Type B pancreatic cell (in vitro differentiated cells): ENCODE results near the gene CACNA1B. TPM values are rescaled to one million over a fixed set of nuclear protein-coding genes. Genes with fewer than 3 reads are reported as not detected.

Experiments used
- DNase-seq: peaks from one replicate; pipeline ENCODE4 v3.0.0; 2021; ENCODE audit warnings: mixed read lengths; ENCODE audit not compliant: unreplicated experiment; ENCODE audit errors: extremely low spot score
- H3K27ac Mint-ChIP-seq: 2 replicates; pipeline ENCODE4 v1.8.0; 2021; ENCODE audit warnings: mild to moderate bottlenecking, mixed read lengths
- H3K27me3 Mint-ChIP-seq: 2 replicates; pipeline ENCODE4 v1.8.0; 2021; ENCODE audit warnings: mixed read lengths
- H3K36me3 Mint-ChIP-seq: 2 replicates; pipeline ENCODE4 v1.8.0; 2021; ENCODE audit warnings: mixed read lengths
- H3K4me1 Mint-ChIP-seq: one replicate; pipeline ENCODE4 v1.8.0; 2021; ENCODE audit warnings: mixed read lengths; ENCODE audit not compliant: unreplicated experiment
- H3K4me3 Mint-ChIP-seq: 2 replicates; pipeline ENCODE4 v1.8.0; 2021; ENCODE audit warnings: mild to moderate bottlenecking, mixed read lengths
- H3K9me3 Mint-ChIP-seq: 2 replicates; pipeline ENCODE4 v1.8.0; 2021; ENCODE audit warnings: mixed read lengths
- total RNA-seq: library from RNA; stranded (reverse); gene quantifications from 2 replicates; pipeline ENCODE4 v1.2.1, GENCODE V29; 2021; ENCODE audit warnings: low replicate concordance
- TF ChIP-seq, protein P1 (sequence below): fragments of 200-600 bp; sonication (generic); conservative IDR thresholded peaks from 2 replicates; pipeline ENCODE4 v1.5.0; 2021; ENCODE audit warnings: antibody characterized with exemption, mild to moderate bottlenecking

Gene CACNA1B
- total RNA-seq, 1 donor from 2014 or later = 2.4 TPM

DNA sequence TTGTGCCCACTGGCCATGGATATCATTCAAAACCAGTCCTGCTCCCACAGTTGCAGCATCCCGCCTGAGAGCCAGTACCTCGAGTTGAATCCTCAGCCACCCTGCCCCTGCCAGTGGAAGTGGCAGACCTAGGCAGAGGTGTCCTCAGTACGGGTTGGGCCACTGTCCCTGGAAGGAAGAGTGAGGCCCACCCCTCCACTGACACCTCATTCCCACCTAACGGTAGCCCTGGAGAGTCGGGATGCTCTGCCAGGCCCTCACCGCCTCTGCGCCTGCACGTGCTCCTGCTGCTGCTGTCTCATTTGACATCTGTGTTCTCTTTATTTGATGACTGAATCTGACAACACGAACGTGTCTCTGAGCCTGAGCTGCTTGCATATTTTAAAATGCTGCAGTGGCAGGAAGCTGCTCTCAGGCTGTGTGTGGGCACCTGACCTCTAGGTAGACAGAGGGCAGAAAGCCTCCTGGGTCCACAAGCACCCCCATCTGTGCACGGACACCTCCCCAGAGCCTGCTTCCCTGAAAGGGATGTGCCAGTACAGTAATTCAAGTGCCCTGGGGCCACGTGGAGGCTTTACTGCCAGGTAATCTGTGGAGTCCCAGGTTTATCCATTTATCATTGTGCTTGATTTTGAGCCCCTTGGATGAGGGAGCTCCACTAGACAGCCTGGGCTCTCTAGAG is 194.7 kb downstream of the CACNA1B start:
- Mint-ChIP-seq H3K4me3 (no peak overlapping the region), H3K27me3 (no peaks in the 10 kb centered on the region), H3K36me3 (no peaks in the 10 kb centered on the region), H3K4me1 (no peaks in the 10 kb centered on the region), H3K27ac (no peak overlapping the region), H3K9me3 (no peaks in the 10 kb centered on the region)
- DNase-seq = peak; percentile 48
- TF ChIP-seq, protein P1, sequence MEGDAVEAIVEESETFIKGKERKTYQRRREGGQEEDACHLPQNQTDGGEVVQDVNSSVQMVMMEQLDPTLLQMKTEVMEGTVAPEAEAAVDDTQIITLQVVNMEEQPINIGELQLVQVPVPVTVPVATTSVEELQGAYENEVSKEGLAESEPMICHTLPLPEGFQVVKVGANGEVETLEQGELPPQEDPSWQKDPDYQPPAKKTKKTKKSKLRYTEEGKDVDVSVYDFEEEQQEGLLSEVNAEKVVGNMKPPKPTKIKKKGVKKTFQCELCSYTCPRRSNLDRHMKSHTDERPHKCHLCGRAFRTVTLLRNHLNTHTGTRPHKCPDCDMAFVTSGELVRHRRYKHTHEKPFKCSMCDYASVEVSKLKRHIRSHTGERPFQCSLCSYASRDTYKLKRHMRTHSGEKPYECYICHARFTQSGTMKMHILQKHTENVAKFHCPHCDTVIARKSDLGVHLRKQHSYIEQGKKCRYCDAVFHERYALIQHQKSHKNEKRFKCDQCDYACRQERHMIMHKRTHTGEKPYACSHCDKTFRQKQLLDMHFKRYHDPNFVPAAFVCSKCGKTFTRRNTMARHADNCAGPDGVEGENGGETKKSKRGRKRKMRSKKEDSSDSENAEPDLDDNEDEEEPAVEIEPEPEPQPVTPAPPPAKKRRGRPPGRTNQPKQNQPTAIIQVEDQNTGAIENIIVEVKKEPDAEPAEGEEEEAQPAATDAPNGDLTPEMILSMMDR = no peak

DNA sequence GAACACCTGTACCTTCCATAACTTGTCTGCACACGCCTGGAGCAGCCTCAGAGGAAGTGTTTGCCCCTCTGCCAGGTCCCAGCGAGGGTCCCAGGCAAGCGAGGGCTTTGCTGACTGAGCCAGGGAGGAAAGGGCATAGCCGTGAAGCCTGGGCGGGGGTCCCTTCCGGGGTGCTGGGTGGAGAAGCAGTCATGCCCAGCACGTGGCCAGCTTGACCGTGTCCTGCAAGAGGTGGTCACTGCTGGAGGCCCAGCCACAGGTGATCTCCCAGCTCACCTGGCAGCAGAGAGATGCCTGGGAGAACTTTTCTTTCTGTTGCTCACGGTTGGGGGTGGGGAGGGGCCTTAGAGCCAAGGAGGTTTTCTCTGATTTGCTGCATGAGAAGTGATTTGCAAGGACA is 195.3 kb downstream of the CACNA1B start:
- TF ChIP-seq, protein P1 = no peak
- Mint-ChIP-seq H3K36me3 (no peaks in the 10 kb centered on the region), H3K4me3 (no peak overlapping the region), H3K4me1 (no peaks in the 10 kb centered on the region), H3K27ac (no peak overlapping the region), H3K9me3 (no peaks in the 10 kb centered on the region), H3K27me3 (no peaks in the 10 kb centered on the region)
- peak; percentile 55 for DNase-seq

DNA sequence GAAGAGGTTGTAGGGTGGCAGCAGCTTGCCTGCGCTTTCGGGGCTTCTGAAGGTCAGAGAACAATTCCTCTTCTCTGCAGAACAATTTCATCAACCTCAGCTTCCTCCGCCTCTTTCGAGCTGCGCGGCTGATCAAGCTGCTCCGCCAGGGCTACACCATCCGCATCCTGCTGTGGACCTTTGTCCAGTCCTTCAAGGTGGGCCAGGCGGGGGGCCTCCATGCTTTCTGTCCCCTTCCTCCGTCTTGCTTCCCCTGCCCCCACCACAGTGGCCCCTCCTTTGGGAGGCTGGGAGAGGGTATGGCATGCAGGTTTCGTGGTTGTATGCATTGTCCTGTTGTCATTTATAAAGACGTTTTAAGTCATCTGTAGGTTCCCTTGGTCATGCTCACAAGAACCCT is 195.8 kb downstream of the CACNA1B start:
- no peaks in the 10 kb centered on the region for H3K9me3 Mint-ChIP-seq
- TF ChIP-seq, protein P1 = no peak
- peak; percentile 49 for DNase-seq
- no peaks in the 10 kb centered on the region for H3K36me3 Mint-ChIP-seq
- no peaks in the 10 kb centered on the region for H3K27me3 Mint-ChIP-seq
- no peaks in the 10 kb centered on the region for H3K4me1 Mint-ChIP-seq
- H3K27ac Mint-ChIP-seq = no peak overlapping the region
- H3K4me3 Mint-ChIP-seq = no peak overlapping the region

DNA sequence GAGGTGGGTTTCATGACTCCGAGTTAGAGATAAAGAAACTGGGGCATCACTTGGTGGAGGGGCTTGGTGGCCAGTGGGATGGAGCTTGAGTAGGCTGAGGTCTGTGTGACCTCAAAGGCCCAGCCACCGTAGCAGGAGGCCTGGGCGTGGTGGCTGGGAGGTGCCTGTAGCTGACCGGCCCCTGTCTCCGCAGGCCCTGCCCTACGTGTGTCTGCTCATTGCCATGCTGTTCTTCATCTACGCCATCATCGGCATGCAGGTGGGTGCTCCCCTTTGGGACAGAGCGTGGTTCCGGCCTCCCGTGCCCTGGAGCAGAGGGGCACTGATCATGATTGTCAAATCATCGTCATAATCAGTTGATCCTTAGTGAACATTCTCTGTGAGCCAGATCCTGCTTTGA is 196.2 kb downstream of the CACNA1B start:
- Mint-ChIP-seq H3K4me1 (no peaks in the 10 kb centered on the region), H3K27me3 (no peaks in the 10 kb centered on the region), H3K27ac (no peak overlapping the region), H3K36me3 (no peaks in the 10 kb centered on the region), H3K9me3 (no peaks in the 10 kb centered on the region), H3K4me3 (no peak overlapping the region)
- DNase-seq = peak; percentile 55
- TF ChIP-seq, protein P1 = no peak

DNA sequence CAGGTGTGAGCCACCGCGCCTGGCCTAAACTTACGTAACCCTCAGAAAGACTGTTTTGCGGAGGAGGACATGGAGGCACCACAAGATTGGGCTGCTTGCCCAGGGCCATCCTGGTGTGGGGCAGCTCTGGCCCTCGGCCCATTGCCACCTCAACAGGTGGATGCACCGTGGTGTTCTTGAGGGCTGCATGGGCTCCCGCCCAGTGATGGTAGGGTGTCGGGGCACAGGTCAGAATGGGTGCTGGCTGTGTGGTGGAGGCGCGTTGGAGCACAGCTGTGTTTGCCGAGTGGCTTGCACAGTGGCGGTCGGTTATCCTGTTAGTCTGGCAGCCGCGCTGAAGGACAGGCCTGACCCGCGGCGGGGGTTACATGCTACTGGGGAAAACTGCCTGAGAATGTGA is 196.9 kb downstream of the CACNA1B start:
- no peaks in the 10 kb centered on the region for H3K4me1 Mint-ChIP-seq
- peak; percentile 56 for DNase-seq
- no peaks in the 10 kb centered on the region for H3K36me3 Mint-ChIP-seq
- no peaks in the 10 kb centered on the region for H3K27me3 Mint-ChIP-seq
- H3K9me3 Mint-ChIP-seq = no peaks in the 10 kb centered on the region
- no peak overlapping the region for H3K27ac Mint-ChIP-seq
- TF ChIP-seq, protein P1 = no peak
- H3K4me3 Mint-ChIP-seq = no peak overlapping the region

DNA sequence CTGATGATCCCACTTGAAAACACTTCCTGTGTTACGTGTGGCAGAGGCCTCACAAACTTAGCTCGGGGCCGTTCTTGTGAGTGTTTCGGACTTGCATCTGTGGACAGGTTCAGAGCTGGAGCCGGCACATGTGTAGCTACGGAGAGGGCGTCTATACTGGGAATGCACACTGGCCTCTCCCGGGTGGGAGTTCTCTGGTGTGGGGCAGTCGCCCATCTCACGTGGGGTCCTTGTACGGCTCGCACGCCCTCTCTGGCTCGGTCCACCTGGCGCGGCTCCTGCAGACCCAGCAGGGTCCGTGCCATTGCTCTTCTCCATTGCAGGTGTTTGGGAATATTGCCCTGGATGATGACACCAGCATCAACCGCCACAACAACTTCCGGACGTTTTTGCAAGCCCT is 197.9 kb downstream of the CACNA1B start:
- Mint-ChIP-seq H3K36me3 (no peaks in the 10 kb centered on the region), H3K27me3 (no peaks in the 10 kb centered on the region), H3K9me3 (no peaks in the 10 kb centered on the region), H3K4me3 (no peak overlapping the region), H3K27ac (no peak overlapping the region), H3K4me1 (no peaks in the 10 kb centered on the region)
- peak; percentile 53 for DNase-seq
- TF ChIP-seq, protein P1 = no peak
